Measurements from ENCODE around the gene SDF4.

Gene SDF4

GRCh38 chr1:1219341-1219740 is 12.5 kb downstream of the SDF4 start:
- H3K9me3 ChIP-seq (ENCODE audit: control insufficient read depth, insufficient read depth, low read depth, low read length): no peaks in the 10 kb centered on the region
- no peak for TF ChIP-seq ZNF433 (tag by site-specific recombination; IDR thresholded peaks at IDR 0.05; ENCODE audit: low read depth)
- TF ChIP-seq ZNF23 (tag by site-specific recombination; IDR thresholded peaks at IDR 0.05; ENCODE audit: borderline replicate concordance): no peak
- TF ChIP-seq TCF7L2 (IDR thresholded peaks at IDR 0.05; ENCODE audit: borderline replicate concordance, low read depth, low read length): no peak
- TF ChIP-seq ZNF600 (tag by site-specific recombination; IDR thresholded peaks at IDR 0.05): no peak
- TF ChIP-seq CTCF (tag by site-specific recombination; IDR thresholded peaks at IDR 0.05): no peak
- no peak for TF ChIP-seq ZNF221 (tag by site-specific recombination; IDR thresholded peaks at IDR 0.05; ENCODE audit: borderline replicate concordance)
- no peak overlapping the region for H3K27ac ChIP-seq (ENCODE audit: extremely low read depth, low read depth, low read length)
- no peaks in the 10 kb centered on the region for H3K4me1 ChIP-seq (ENCODE audit: control insufficient read depth, insufficient read depth, low read length)
- peaks cover 4 to 90% of the 10 kb centered on the region in 2 experiments; a peak in 2 of 3 replicates for H3K36me3 ChIP-seq (ENCODE audit: control insufficient read depth in 2 of 2, insufficient read depth in 1 of 2, low read length in 2 of 2)
- ChIA-PET CTCF (interaction anchor here (1.2 to 1.8 kb wide), 2 partner anchors 12 to 97 kb away, joined by 3 to 4 read pairs; no protein-coding TSS in a partner anchor), POLR2A (no interaction called here)
- H3K4me3 ChIP-seq (ENCODE audit: low read depth, low read length): no peak overlapping the region

GRCh38 chr1:1218524-1219200 is 13.1 kb downstream of the SDF4 start:
- POLR2A ChIA-PET: no interaction called here
- H3K36me3 ChIP-seq (ENCODE audit: control insufficient read depth in 2 of 2, insufficient read depth in 1 of 2, low read length in 2 of 2): peaks cover 4 to 83% of the 10 kb centered on the region in 2 experiments; a peak in 2 of 3 replicates

GRCh38 chr1:1217621-1218523 is 13.9 kb downstream of the SDF4 start:
- H3K36me3 ChIP-seq (ENCODE audit: control insufficient read depth in 2 of 2, insufficient read depth in 1 of 2, low read length in 2 of 2): peaks cover 4 to 76% of the 10 kb centered on the region in 2 experiments; a peak in 2 of 3 replicates
- ChIA-PET CTCF (interaction anchor here (1.2 kb wide), 1 partner anchor 13 kb away, joined by 3 read pairs; no protein-coding TSS in a partner anchor), POLR2A (no interaction called here)
- TF ChIP-seq ZNF658 (tag by site-specific recombination; IDR thresholded peaks at IDR 0.05) (no peak), ZNF394 (tag by site-specific recombination; IDR thresholded peaks at IDR 0.05; ENCODE audit: borderline replicate concordance) (no peak), ZNF16 (tag by site-specific recombination; IDR thresholded peaks at IDR 0.05; ENCODE audit: low read depth) (no peak), ZNF155 (tag by site-specific recombination; IDR thresholded peaks at IDR 0.05) (no peak), HOXC10 (CRISPR knock-in tag; IDR thresholded peaks at IDR 0.05) (no peak), ZNF660 (tag by site-specific recombination; IDR thresholded peaks at IDR 0.05) (peak; percentile 67; the same call in 1 of the 2 replicates), ZNF202 (tag by site-specific recombination; IDR thresholded peaks at IDR 0.05; ENCODE audit: borderline replicate concordance) (no peak), ZNF561 (tag by site-specific recombination; IDR thresholded peaks at IDR 0.05; ENCODE audit: borderline replicate concordance) (no peak), ZFP3 (tag by site-specific recombination; IDR thresholded peaks at IDR 0.05; ENCODE audit: low read depth) (no peak), CTCF (tag by site-specific recombination; IDR thresholded peaks at IDR 0.05) (no peak)

More at GRCh38 chr1:1218524-1219200, 13.1 kb downstream of the SDF4 start:
- CTCF ChIA-PET: interaction anchor here (1.2 kb wide), 1 partner anchor 12 kb away, joined by 3 read pairs; no protein-coding TSS in a partner anchor
- H3K4me3 ChIP-seq (ENCODE audit: low read depth, low read length): no peak overlapping the region
- no peak overlapping the region for H3K27ac ChIP-seq (ENCODE audit: extremely low read depth, low read depth, low read length)
- H3K4me1 ChIP-seq (ENCODE audit: control insufficient read depth, insufficient read depth, low read length): no peaks in the 10 kb centered on the region
- TF ChIP-seq MZF1 (tag by site-specific recombination; IDR thresholded peaks at IDR 0.05; ENCODE audit: borderline replicate concordance) (no peak), HIC1 (tag by site-specific recombination; IDR thresholded peaks at IDR 0.05) (peak; percentile 22; the same call in 1 of the 2 replicates), ZNF600 (tag by site-specific recombination; IDR thresholded peaks at IDR 0.05) (0 out of 2 replicates have a peak, but pooled peaks have one; percentile 6)
- no peaks in the 10 kb centered on the region for H3K9me3 ChIP-seq (ENCODE audit: control insufficient read depth, insufficient read depth, low read depth, low read length)

More at GRCh38 chr1:1217621-1218523, 13.9 kb downstream of the SDF4 start:
- Histone ChIP-seq H3K4me1 (ENCODE audit: control insufficient read depth, insufficient read depth, low read length) (no peaks in the 10 kb centered on the region), H3K9me3 (ENCODE audit: control insufficient read depth, insufficient read depth, low read depth, low read length) (no peaks in the 10 kb centered on the region), H3K27ac (ENCODE audit: extremely low read depth, low read depth, low read length) (no peak overlapping the region), H3K4me3 (ENCODE audit: low read depth, low read length) (no peak overlapping the region)
